ENCODE data around the gene TIAL1. TPM values are rescaled to one million over a fixed set of nuclear protein-coding genes. Genes with fewer than 3 reads are reported as not detected.
"Not testable (repeated sequence)": the region's sequence is repeated elsewhere in the genome, so short reads cannot be mapped to it uniquely, and the experiment has no call there.

TIAL1 gene
- polyA plus RNA-seq, 3 donors: 139 to 160 (median 148) TPM

DNA sequence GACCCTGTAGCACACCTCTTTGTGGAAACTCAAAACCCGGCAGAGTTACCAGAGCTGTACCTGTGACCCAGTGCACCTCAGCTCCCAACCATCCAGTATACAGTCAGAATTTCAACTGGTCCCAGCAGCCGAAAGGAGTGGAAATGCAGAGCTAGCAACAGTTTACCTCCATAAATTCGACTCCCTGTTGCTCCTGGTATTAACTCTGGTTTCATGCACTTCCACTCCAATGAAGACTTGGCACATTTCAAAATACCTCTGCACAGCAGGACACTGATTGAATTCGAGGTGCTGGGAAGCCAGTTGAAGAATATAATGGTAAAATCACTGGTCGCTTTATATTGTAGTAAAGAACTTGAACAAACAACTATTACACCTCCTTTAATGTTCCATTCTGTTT, 17.9 kb upstream of the TIAL1 start:
- DNase-seq (ENCODE audit: low read depth in 3 of 3, low spot score in 2 of 3): no peak

- DNase-seq (ENCODE audit: low read depth in 3 of 3, low spot score in 2 of 3): no peak
Observed at GRCh38 chr10:119613741-119614140, 17.0 kb upstream of the TIAL1 start.

- no peak for DNase-seq (ENCODE audit: low read depth in 3 of 3, low spot score in 2 of 3)
Observed at GRCh38 chr10:119611433-119611832, 14.7 kb upstream of the TIAL1 start.

DNA sequence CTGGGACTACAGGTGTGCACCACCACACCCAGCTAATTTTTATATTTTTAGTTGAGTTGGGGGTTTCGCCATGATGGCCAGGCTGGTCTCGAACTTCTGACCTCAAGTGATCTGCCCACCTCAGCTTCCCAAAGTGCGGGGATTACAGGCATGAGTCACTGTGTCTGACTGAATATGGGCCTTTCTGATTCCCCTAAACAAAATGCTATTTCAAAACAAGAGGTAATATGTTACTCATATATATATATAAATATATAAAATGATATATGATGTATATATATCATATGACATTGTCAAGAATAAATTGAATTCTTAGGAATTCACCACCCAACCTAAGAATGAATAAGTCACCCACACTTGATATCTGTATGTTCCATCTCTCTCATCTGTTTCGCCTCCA, 12.8 kb upstream of the TIAL1 start:
- no peak for DNase-seq (ENCODE audit: low read depth in 3 of 3, low spot score in 2 of 3)

- DNase-seq (ENCODE audit: low read depth in 3 of 3, low spot score in 2 of 3): no peak
Observed at GRCh38 chr10:119608316-119609155, 11.8 kb upstream of the TIAL1 start.

DNA sequence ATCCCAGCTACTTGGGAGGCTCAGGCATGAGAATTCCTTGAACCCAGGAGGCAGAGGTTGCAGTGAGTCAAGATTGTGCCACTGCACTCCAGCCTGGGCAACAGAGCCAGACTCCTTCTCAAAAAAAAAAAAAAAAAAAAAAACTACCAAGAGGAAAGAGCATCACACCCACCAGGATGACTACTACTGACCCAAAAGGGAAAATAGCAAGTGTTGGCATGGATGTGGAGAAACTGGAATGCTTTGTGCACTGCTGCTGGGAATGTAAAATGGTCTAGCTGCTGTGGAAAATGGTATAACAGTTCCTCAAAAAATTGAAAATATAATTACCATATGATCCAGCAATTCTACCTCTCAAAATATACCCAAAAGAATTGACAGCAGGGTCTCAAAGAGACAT, 7.7 kb upstream of the TIAL1 start:
- no peak for DNase-seq (ENCODE audit: low read depth in 3 of 3, low spot score in 2 of 3)

DNA sequence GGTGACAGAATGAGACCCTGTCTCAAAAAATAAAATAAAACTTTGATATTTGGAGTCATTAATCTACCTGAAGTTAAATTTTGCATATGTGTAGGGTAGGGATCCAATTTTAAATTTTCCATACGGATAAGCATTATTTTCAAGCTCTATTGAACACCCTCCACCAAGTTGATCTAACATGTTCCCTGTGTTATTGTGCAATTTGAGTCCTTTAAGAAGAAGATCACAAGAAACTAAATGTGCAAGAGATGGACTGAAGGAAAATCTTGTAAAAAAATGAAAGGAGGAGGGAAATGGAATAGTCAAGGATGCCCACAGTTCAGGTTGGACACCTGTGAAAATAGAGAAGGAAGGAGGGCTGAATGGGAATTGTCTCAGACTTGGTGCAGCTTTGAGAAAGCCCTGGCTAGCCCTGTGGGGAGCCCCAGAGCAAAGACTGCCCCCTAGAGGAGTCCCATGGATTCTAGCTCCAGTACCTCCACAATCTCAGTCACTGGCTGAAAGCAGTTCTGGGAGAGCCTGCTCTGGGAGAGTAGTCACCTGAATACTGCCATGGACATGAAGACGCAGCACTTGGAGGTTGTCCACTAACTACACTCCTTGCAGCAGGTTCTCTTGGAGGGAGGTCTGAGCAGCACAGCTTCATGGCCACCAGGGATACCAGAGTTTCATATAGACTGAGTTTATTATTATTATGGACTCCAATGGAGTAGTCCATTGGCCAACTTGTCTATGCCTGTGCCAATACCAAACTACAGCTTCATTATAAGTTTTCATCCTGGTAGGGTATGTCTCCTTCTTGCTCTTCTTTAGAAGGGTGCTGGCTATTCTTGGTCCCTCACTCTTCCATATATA, 5.7 kb upstream of the TIAL1 start:
- no peak for DNase-seq (ENCODE audit: low read depth in 3 of 3, low spot score in 2 of 3)

DNA sequence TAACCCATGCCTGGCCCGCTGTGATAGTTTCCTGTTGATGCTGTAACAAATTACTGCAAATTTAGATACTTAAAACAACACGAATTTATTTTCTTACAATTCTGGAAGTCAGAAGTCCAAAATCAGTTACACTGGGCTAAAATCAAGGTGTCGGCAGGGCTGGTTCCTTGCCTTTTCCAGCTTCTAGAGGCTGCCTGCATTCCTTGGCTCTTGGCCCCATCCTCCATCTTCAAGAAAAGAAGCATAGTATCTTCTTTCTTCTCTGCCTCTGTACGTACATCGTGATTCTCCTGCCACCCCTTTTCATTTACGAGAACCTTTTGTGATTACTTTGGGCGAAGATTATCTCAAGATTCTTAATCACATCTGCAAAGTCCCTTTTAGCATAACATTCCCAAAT, 1.6 kb upstream of the TIAL1 start:
- DNase-seq (ENCODE audit: low read depth in 3 of 3, low spot score in 2 of 3): no peak

GRCh38 chr10:119597405-119598186, 832 bp upstream of the TIAL1 start:
- no peak for DNase-seq (ENCODE audit: low read depth in 3 of 3, low spot score in 2 of 3)

DNA sequence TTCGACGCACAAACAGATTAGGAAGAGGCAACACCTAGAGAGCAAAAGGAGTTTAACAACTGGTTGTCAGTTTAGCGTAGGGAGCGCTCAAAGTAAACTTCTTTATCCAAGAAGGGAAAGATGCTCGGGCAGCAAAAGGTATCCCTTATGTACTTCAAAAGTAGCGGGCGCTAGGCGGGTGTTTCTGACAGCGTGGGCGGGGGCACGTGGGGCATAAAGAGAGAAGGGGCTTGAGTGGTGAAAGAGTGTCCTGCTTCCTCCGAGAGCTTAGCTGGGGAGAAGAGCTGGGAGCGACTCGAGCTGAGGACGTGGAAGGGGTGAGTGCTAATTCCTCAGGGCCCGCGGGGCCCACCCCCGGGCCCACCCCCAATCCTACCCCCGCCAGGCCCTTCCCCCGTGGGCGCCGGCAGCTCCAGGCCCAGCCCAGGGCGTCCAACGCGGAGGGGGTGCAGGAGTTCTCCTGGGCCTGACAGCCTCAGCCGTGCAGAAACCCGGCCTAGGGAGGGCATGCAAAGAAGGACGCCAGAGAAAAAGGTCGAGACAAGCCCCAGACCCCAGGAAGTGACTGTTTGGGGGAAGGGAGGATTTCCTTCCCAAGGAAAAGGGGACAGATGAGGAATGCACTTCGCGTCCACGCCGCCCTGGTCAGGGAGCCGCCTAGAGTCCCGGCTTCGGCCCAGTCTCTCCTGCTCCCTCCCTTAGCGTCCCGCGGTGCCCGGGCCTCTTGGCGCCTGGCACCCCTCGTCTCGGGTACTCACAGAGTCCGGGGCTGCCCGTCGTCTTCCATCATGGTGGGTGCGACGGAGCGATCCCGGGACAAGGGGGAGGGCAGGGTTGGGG, 868 bp downstream of the TIAL1 start:
- DNase-seq (ENCODE audit: low read depth in 3 of 3, low spot score in 2 of 3): no peak

- DNase-seq (ENCODE audit: low read depth in 3 of 3, low spot score in 2 of 3): no peak
Observed at GRCh38 chr10:119595134-119595675, 1.6 kb downstream of the TIAL1 start.

- DNase-seq (ENCODE audit: low read depth in 3 of 3, low spot score in 2 of 3): no peak
Observed at GRCh38 chr10:119588071-119588470, 8.7 kb downstream of the TIAL1 start.

- DNase-seq (ENCODE audit: low read depth in 3 of 3, low spot score in 2 of 3): no peak
Observed at GRCh38 chr10:119578355-119578754, 18.4 kb downstream of the TIAL1 start.

DNA sequence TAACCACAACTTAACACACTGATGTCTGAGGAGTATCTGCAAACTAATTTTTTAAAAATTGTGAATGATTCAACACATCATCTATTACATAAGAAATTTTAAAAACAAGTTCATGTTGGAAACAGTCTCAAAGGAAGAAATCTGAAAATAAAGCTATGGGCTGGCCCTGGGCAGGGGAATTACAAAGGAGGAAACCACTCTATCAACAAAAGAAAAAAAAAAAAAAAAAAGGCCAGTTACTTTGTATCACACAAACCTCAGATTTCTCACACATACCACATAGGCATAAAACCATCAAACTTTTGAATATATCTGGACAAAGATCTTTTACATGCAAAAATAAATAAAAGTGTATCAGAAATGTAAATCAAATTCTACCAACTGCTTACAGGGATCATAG, 20.8 kb downstream of the TIAL1 start:
- DNase-seq (ENCODE audit: low read depth in 3 of 3, low spot score in 2 of 3): no peak

DNA sequence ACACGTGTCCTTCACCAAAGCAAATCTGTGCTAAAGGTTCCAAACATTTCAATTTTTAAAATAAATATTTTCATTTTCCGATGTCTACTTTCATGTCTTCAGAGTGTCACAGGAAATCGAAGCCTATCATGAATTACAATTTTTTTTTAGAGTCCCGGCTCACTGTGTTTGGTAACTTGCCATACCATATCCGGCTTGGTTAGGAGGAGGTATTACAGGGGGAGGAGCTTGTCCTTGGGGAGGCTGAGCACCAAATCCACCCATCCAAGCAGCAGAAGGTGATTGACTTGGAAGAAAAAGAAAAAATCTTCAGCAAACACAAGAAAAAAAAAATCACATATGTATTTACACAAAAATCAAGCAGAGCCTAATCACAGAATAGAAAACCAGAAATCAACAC, 21.3 kb downstream of the TIAL1 start:
- no peak for DNase-seq (ENCODE audit: low read depth in 3 of 3, low spot score in 2 of 3)

DNA sequence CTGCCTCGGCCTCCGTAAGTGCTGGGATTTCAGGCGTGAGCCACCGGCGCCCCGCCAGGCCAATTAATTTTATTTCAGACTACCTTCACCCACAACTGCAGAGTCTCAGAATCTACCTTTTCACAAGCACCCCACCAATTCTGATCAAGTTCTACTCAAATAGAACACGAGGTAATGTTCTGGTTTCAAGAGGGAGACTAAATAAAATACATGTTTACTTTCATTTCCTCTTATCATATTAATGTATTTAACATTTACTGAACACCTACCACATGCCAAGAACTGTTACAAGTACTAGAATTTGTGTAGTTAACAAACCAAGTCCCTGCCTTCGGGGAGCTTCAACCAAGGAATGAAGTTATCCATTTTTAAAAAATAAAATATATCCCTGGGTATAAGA, 28.8 kb downstream of the TIAL1 start:
- no peak for DNase-seq (ENCODE audit: low read depth in 3 of 3, low spot score in 2 of 3)

DNA sequence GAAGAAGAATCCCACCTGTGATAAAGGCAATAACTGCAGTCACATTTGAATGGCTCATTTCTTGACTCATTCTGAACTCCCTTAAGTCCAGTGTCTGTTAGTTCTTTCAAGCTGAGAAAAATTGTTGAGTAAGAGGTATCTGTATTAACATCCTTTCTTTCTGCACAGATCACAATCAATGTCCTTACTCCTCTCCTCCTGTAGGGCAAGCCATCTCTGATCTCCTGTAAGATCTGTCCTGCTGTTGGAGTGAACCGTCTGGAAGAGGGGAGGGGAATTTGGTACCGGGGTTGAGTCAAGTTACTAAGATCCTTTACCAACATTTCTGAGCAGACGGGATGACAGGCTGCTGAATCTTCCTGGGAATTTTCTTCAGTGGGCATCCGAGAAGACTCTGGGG, 34.7 kb downstream of the TIAL1 start:
- DNase-seq (ENCODE audit: low read depth in 3 of 3, low spot score in 2 of 3): no peak

- DNase-seq (ENCODE audit: low read depth in 3 of 3, low spot score in 2 of 3): not testable (repeated sequence)
Observed at GRCh38 chr10:119559511-119559910, 37.3 kb downstream of the TIAL1 start.

DNA sequence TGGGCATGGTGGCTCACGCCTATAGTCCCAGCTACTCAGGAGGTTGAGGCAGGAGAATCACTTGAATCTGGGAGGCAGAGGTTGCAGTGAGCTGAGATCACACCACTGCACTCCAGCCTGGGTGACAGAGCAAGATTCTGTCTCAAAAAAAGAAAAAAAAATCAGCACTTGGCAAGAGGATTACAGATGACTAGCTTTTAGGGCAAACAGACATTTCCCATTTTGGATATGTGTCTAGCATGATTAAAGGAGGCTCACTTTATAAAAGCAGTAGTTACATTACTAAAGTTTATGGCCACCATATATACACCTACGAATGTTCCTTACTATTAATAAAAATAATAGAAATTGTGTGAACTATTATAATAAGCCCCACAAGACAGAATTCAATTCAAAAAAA, 40.7 kb downstream of the TIAL1 start:
- DNase-seq (ENCODE audit: low read depth in 3 of 3, low spot score in 2 of 3): not testable (repeated sequence)

Measured in right renal cortex interstitium (tissue), 3 donors.